GM10847 (cell line): Measurements from ENCODE around the gene PSORS1C1.

Source experiments
- POLR2A ChIP-seq: IDR thresholded peaks from 2 replicates; pipeline ENCODE4 v1.6.1; 2011; ENCODE audit not compliant: insufficient read length; ENCODE audit errors: extremely low read depth

The PSORS1C1 gene

DNA sequence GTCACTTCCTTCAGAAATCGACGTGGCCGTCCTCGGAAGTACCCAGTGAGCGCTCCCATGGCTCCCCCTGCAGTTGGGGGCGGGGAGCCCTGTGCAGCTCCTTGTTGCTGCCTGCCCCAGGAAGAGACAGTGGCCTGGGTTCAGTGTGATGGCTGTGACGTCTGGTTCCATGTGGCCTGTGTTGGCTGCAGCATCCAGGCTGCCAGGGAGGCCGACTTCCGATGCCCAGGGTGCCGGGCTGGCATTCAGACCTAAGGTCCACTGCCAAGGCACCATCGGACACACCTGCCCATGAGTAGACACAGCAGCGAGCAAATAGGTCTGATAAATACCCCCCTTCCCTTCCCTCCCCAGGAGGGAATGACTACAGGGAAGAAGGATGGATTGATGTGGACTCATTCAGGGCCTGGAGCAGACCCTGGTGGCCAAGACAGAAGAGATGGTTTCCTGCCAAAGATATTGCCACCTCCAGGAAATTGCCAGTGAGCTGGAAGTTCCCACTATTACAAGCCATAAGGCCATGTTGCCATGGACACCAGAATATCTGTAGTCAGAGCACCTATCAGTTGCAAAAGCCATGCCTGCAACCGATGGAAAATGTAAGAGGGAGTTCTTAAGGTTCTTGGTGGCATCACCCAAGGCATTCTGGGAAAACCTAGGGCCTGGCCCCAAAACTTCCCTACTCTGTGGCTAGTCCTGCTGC lies 48.0 kb downstream of the PSORS1C1 start:
- no peak for TF ChIP-seq POLR2A

DNA sequence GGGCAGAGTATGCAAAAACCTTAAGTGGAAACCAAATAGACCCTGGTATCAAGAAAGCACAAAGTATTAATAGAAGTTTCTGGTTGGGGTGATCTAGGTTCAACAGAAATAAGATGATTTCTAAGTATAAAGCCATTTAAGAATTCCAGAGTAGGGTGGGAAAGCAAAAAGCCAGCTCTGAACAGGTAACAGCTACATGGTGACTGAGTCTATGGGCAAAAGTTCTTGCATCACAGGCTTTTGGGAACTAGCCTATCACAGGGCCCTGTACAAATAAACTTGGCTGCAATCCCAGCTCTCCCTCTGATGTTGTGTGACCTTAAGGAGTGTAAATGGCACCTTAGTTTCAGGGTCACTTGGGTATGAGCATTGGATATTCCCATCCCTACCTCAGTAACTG lies 49.3 kb downstream of the PSORS1C1 start:
- no peak for TF ChIP-seq POLR2A

DNA sequence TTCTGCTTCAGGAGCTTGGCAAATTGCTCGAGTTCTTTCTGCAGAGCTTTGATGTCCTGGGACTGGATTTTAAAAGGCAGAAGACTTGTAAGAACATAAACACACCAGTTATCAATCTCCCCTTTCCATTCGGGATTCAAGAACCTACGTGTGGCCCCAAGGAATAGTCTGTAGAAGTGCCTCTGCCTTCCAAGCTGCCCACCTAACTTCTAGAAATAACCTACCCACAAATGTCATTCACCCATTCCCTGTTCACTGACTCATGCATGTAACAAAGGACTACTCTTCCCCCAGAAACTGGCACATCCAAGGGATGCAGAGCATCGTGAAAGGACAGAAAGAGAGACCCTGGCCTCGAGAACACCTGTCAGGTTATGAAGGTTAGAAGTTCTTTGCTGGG lies 51.4 kb downstream of the PSORS1C1 start:
- TF ChIP-seq POLR2A, result no peak

DNA sequence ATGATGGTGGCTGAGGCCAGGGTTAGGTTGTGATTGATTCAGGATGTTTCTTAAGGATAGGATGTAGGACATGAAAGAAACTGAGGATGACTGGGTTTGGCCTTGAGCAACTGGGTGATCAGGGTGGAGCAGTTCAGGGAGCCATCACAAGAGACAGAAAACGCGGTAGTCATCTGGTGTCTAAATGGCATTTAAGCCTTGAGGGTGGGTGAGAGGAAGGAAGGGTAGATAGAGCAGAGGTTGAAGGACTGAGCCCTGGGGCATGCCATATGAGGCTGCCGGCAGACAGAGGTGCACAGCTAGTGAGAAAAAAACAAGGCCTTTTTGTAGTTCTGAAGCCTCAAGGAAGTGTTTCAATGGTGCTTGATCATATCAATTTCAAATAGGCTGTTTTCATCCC lies 54.0 kb downstream of the PSORS1C1 start:
- TF ChIP-seq POLR2A, result no peak

DNA sequence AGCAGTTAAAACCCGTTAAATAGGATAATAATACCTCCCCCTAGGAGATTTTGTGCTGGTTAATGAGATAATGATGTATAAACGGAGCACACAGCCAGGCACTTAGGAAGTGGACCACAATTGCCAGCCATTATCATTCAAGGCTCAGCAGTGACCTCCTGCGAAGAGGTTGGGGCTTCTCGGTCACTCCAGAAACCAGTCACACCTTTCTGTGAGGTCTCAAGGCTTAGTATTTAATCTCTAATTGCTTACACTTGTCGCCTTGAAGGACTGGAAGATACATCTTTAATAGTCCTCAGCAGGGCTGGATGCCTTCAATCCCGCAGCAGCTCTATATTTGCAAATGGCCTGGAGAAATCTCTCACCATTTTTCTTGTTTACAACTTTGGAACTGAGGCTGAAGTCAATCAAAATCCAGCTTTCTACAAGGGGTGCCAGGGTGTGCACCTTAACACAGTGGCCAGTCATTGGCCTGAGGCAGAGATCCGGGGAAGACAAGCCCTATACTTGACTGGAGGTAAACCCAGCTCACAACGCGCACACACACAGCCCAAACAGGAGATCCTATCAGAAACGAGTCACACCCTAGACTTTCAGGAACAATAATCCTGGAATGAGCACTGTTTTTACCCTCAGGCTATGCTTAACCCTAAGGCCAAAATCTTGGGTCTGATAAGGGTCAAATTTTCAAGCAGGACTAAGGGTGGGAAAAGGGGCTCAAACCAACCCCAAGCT lies 54.7 kb downstream of the PSORS1C1 start:
- no peak for TF ChIP-seq POLR2A

DNA sequence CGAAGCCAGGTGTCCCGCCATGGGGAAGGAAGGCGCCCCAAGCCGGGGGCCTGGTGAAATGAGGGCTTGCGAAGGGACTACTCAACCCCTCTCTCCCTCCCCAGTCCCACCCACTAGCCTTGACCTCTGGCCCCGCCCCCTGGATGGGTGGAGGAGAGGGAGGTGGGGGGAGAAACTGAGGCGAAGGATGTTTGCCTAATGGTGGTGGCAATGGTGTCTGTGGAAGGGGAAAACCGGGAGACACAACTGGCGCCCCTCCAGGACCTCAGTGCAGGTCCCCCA lies 55.9 kb downstream of the PSORS1C1 start, which contains the start of gene POU5F1:
TSS of gene POU5F1 (minus strand) at position 83 of the 282 bp plus-strand sequence. CDS start at position 21, 62 bp downstream.
- TF ChIP-seq POLR2A, result no peak

DNA sequence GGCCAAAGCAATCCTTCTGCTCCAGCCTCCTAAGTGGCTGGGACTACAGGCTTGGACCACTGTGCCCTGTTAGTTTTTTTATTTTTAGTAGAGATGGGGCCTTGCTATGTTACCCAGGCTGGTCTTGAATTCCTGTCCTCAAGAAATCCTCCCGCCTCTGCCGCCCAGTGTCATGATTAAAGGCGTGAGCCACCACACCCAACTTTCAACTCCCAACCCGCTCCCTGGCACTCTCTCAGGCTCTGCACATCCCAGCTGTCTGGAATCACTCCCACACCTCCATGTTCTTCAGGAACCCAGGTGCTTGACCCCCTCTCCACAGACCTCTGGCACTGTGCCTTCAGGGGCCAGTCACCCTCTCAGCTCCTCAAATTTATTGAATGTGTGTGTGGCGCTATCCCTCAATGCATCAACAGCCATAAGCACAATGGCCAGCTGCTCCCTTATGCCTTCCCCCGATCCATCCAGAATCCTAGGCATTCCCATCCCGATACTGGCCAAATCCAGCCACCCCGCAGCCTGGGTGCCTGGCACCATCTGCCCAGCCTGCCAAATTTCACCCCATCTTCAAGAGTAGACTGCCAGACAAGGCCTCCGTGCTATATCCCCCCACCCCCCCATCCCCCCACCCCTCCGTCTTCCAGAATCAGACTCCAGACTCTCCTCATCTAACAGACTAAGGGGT lies 56.5 kb downstream of the PSORS1C1 start:
- no peak for TF ChIP-seq POLR2A

DNA sequence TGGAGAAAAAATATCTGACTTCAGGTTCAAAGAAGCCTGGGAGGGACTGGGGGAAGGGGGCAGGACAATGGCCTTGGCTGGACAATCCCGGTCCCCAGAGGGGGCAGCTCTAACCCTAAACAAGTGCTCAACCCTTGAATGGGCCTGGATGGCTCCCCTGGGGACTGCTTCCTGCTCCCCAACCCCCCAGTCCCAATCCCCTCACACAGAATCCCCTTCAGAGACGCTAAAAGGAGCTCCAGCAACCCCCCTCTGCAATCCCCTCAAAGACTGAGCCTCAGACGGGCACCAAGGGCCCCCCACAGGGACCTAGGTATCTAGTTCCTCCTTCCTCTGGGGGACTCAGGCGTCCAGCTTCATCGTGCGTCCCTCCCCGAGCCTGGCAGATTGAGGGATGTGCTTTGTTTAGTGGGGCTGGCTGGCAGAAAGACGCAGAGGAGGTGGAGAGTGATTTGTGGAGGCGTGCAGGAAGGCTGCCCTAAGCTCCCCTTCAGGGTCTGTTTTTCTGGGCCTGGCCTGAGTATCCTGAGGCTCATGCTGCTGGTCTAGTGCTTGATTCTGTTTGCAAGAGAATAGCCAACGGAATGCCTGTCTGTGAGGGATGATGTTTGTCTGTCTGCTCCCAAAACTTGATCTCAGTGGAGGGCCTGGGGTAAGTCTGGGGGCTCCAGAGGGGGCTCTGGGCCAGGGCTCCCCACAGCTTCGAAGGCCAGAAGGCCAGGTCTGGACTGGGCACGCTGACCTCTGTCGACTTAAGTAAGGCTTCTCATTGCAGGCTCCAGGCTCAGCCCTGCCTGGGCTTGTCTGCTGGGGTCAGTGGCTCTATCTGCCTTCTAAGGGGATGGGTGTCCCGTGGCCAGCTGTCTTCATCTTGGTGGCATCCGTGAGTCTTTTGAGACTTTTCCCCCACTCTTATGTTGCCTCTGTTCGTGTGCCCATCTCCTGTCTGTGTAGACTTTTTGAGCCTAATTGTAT lies 57.6 kb downstream of the PSORS1C1 start:
- TF ChIP-seq POLR2A, result no peak

DNA sequence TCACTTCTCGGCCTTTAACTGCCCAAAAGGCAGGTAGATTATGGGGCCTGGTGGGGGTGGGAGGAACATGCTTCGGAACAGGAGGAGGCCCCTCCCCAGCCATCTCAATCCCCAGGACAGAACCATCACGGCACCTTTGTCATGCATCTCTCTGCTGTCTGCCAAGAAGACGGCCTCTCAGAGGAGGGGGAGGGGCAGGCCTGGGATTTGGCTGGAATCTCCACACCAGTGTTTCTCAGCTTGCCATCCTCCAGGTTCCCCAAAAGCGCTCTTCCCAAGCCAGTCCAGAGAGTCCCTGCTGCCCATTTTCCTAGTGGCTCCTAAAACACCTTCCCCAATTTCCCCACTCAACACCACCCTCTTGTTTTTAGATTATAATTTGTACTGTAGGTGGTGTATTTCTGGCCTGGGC lies 58.4 kb downstream of the PSORS1C1 start:
- TF ChIP-seq POLR2A, result no peak

DNA sequence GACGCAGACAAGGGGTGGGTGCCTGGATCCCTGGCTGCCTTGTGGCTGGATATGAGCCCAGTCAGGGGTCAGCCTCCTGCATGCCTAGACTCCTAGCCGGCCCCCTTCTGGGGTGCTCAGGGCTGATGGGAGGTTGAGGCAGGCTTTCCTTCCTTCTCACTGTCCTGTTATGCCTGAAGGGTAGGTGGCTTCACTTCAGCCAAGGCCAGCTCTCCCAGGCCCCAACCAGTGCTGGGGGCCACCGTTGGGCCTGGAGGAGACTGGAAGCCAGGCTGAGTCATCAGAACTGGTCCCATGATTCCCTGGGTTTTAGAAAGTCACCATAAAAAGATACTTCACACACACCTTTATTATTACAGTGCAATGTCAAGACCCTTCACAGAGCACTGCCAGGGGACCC lies 58.8 kb downstream of the PSORS1C1 start:
- no peak for TF ChIP-seq POLR2A

DNA sequence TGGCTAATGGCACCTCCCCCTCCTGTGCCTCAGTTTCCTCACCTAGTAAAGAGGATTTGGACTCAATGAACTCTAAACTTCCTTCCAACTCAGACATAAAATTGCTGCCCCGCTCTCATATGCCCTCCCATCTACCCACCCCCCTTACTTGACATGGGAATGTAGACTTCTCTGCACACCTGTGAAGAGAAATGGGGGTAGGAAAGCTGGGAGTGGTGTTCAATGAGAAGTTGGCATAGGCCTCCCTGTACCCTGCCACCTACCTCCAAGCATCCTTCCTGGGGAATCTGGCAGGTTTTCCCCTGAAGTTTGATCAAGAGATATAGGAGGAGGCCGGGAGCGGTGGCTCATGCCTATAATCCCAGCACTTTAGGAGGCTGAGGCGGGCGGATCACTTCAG lies 59.8 kb downstream of the PSORS1C1 start:
- no peak for TF ChIP-seq POLR2A

DNA sequence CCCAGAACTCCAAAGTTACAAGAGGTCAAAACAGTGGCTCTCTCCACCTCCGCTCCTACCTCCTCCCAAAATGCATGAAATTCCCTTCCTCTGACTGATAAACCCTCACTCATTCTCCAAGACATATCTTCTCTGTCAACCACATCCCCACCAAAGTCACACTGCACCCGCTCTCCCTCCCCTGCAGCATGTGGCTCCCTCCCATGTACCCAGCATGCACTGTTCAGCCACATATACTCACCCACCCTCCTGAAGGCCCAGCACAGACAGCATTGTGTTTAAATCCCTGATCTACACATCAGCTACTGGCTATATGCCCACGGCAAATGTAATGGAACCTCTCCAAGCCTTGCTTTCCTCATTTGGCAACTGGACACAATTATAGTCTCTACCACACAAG lies 61.4 kb downstream of the PSORS1C1 start:
- TF ChIP-seq POLR2A, result no peak

DNA sequence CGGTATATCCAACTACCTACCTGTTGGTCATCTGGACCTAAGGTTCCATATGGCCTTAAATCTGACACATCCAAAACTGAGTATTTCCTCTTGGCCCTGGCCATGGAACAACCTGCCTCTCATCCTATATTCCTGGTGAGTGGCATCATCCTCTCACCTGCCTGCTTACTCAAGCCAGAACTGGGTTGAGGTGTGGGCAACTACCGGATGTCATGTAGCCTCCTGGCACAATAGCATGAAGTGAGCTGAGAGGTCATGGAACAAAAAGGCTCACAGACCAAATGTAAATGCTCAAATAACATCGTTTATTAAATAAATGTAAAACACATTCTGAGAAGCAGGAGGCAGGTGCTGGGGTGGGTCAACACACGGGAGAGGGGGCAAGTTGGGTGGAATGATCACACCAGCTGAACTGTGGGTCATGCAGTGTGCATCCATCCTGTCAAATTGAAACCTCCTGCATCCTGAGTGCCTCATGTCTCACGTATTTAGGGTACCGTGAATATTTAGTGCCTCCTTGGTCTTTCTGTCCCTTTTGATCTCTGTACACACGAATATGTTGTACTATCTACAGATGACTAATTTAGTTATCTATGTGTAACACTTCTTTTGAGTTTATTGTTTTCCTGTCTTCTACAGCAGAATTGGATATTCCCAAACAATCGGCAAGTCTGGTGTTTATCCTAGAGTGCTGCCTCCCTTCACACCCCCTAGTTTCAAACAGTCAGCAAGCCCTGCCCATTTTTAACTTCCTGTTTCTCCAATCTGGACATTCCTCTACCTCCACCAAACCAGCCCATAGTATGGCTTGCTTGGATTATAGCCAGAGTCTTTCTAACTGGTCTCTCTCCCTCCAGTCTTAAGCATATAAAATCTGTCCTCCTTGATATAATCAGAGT lies 63.8 kb downstream of the PSORS1C1 start:
- no peak for TF ChIP-seq POLR2A

DNA sequence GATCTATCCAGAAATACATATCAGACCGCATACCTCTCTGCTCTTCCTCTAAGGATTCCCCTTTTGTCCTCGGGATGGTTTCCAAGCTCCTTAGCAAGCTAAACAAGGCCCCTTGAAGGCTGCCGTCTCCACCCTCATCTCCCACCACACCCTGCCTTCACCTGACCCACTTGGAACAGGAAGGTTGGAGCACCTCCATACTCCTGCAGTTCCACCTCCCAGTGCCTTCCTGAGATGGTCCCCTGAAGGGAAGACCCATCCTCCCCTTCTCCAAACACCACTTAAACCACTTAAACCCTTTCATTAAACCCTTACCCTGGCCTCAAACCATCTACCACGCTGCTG lies 64.4 kb downstream of the PSORS1C1 start:
- no peak for TF ChIP-seq POLR2A

DNA sequence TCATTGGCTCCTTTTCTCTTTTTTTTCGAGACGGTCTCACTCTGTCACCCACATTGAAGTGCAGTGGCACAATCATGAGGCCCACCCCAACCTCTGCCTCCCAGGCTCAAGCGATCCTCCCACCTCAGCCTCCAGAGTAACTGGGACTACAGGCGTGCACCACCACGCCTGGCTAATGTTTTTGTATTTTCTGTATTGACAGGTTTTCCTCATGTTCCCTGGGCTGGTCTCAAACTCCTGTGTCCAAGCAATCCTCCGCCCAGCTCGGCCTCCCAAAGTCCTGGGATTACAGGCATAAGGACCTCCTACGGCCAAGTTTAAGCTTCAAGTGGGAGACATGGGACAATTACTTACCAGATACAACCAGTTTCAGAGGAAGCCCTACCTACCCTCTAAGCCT lies 65.3 kb downstream of the PSORS1C1 start:
- no peak for TF ChIP-seq POLR2A

DNA sequence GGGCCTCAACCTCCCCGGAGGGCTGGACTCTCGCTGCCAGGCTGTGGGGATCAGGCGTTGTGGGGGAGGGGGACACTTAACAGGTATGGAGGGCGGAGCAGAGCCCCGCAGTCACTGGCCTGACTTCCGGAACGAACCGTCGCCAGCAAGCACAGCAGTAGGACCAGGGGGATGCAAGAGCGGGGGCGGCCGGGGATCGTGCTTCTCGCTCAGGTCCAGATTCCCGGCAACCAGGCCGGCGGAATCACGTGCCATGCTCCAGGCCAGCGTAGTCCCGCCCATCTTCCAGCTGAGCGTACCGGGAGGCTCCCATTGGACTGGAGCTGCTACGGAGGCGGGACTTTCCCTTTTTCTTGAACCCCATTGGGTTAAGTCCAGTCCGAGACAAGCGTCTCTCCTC lies 65.9 kb downstream of the PSORS1C1 start:
- TF ChIP-seq POLR2A, result no peak
